Measurements from ENCODE around the gene PPP1R16B.

DNA sequence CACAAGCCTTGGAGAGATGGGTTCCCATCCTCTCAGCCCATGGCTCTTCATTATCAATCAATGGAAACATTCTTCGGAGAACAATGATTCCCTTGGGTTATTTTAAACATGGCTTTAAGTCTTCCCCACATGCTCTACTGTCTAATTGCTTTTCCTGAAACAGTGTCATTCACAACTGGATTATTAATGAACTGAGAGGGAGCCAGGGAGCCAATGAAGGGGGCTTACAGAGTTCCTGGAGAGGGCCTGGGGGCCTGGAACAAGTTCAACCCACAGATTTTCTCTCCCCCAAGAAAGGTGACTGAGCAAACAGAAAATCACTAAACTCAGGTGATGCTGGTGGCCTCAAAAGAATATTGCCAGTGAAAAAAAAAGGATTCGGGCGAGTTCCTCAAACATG lies 1.3 kb upstream of the PPP1R16B start:
- TF ChIP-seq CTCF (IDR thresholded peaks at IDR 0.05) = no peak
- no peak for TF ChIP-seq POLR2AphosphoS5 (IDR thresholded peaks at IDR 0.05; ENCODE audit: insufficient read depth in 1 of 2, low read depth in 1 of 2)

All from vagina (tissue), 2 donors.